SW 1271 (cell line): ENCODE results near the gene SRD5A3.
"Not testable (repeated sequence)": the region's sequence is repeated elsewhere in the genome, so short reads cannot be mapped to it uniquely, and the experiment has no call there.

Source experiments
- DNase-seq, 2 experiments: peaks; one replicate each; lab custom pipeline; 2025; lab: John Stamatoyannopoulos, UW

The SRD5A3 gene

DNA sequence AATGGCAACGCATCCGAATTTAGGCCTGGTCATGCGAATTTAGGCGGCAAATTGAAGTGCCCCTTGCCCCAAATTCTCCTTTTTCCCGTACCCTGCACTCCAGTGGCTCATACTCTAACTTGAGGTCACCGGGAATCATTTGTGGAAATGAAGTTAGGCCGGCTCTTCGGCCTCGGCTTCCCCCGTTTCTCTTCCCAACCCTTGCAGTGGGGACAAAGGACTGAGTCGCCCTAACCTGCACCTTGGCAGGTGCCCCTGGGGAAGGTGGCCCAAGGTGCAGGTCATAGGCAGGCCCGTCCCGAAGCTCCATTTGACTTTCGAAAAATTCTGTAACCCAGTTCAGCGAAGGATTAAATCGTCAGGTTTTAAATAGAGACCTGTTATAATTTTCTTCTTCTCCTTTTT is 811 bp downstream of the SRD5A3 start:
- DNase-seq = no peak

DNA sequence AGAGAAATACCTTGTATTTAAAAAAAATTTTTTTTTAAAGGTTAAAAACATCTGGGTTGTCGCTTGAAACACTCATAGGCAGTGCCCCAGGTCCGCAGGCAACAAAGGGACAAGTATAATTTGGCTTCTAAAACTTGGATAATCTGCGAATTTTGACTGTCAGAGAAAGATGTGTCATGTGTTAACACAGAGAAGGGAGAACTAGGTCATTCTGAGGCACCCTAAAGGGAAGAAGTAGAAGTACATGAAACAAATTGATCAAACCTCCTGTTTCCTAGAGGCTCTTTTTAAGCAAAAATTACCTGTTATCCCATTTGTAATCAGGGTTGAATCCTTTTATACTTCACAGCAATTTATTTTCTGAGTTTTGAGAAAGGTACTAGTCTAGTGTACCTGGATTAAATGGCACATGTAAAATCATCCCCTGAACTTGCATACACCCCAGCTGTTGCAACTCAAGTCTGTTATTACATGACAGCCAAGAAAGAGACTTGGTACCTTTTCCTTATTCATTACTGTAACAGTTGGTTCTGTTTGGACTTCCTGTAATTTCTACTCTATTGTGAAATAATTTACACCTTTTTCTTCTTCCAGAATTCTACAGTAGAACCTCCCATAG is 1.7 kb downstream of the SRD5A3 start:
- no peak for DNase-seq

DNA sequence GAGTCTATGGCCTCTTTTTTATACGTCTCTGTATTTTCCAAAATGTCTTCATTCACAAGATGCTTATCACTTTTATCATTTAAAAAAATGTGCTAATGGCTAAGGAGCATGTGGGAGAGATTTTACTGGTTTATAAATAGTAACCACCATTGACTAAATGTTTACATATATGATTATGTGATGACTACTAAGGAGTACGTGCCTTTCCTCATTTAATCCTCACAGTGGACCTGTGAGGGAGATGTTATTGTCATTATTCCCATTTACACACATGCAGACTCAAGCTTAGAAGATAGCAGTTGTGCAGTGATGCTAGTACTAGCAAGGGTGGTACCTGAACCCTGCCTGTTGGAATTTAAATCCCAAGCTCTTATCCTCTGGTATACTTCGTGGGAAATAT is 2.4 kb downstream of the SRD5A3 start:
- DNase-seq = no peak

DNA sequence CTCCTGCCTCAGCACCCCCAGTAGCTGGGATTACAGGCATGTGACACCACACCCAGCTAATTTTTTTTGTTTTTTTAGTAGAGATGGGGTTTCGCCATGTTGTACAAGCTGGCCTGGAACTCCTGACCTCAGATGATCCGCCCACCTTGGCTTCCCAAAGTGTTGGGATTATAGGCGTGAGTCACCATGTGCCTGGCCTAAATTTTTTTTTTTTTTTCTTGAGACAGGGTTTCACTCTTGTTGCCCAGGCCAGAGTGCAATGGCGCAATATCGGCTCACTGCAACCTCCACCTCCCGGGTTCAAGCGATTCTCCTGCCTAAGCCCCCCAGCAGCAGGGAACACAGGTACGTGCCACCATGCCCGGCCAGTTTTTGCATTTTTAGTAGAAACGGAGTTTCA is 4.8 kb downstream of the SRD5A3 start:
- not testable (repeated sequence) for DNase-seq

DNA sequence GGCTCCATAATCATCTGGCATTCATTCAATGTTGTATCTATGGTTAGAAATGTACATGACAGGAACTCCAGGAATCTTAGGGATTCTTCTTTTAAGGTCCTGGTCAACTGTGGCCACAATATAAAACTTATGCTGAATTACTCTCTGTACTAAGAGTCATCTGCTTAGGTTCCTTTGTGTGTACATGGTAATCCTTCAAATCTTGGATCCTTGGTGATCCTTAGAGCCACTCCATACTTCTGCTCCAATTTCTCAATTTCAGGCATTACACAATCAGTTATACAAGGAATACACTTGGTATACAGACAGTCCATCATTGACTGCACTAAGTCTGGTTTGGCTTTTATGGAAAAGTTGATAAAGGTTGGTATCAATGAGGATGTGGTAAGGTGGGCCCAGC is 5.8 kb downstream of the SRD5A3 start:
- no peak for DNase-seq

- DNase-seq = no peak
These were observed 6.7 kb downstream of the SRD5A3 start for GRCh38 chr4:55352726-55353125.

GRCh38 chr4:55353228-55353747 is 7.2 kb downstream of the SRD5A3 start:
- DNase-seq = not testable (repeated sequence)

- DNase-seq = no peak
These were observed 8.6 kb downstream of the SRD5A3 start for GRCh38 chr4:55354648-55355047.

GRCh38 chr4:55355555-55355954 is 9.5 kb downstream of the SRD5A3 start:
- no peak for DNase-seq

- no peak for DNase-seq
These were observed 11.0 kb downstream of the SRD5A3 start for GRCh38 chr4:55356991-55357461.

DNA sequence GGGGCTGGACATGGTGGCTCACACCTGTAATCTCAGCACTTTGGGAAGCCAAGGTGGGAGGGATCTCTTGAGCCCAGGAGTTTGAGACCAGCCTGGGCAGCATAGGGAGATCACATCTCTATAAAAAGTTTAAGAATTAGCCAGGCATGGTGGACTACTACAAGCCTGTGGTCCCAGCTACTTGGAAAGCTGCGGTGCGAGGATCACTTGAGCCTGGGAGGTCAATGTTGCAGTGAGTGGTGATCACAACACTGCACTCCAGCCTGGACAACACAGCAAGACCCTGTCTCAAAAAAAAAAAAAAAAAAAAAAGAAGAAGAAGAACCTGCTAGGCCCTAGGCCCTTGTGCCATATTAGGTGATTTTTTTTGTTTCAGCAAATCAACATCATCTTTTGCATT is 12.2 kb downstream of the SRD5A3 start:
- DNase-seq = no peak

- DNase-seq = no peak
These were observed 12.6 kb downstream of the SRD5A3 start for GRCh38 chr4:55358668-55359067.

- DNase-seq = no peak
These were observed 13.4 kb downstream of the SRD5A3 start for GRCh38 chr4:55359397-55359916.

- DNase-seq = not testable (repeated sequence)
These were observed 16.9 kb downstream of the SRD5A3 start for GRCh38 chr4:55362938-55363337.

DNA sequence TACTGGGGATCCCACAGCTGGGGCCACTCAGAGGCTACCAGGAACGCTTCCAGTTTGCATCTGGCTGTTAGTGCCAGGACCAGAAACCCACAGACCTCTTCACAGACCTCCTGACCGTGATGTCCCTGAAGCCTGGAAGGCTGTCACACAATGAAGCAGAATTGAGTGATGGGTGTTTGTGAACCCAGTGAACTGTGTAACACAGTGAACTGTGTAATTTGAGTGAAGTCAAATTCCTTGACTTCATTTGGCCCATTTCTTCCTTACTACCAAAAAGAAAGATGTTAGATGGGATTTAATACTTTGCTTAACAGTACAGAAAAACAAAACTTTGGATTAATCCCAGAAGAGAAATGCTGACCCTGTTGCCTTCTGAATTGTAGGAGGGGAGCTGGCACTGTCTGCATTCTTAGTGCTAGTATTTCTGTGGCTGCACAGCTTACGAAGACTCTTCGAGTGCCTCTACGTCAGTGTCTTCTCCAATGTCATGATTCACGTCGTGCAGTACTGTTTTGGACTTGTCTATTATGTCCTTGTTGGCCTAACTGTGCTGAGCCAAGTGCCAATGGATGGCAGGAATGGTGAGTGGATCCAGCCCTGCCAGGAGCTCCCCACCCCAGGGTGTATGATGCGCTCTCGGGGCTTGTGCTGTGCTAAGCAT is 17.8 kb downstream of the SRD5A3 start:
- DNase-seq = no peak

GRCh38 chr4:55364691-55365344 is 18.8 kb downstream of the SRD5A3 start:
- no peak for DNase-seq

- DNase-seq = no peak
These were observed 19.3 kb downstream of the SRD5A3 start for GRCh38 chr4:55365345-55365728.

DNA sequence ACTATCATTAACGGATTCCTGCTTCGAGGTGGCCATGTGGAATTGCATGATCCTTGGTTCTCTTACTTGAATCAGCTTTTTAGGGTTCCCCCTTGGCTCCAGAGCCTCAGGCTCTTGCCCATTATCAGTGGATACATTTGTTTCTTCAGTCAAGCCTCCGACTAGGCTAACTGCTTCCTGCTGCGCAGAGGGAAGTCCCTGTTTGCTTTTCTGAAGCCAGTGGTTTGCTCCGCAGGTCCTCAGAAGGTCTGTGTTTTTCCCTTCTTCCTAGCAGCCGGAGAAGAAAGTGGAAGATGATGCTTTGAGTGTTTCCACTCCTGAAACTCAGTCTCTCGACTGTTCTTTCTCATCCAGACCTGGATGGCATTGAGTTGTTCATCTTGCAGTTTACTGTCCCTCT is 20.6 kb downstream of the SRD5A3 start:
- DNase-seq = no peak

DNA sequence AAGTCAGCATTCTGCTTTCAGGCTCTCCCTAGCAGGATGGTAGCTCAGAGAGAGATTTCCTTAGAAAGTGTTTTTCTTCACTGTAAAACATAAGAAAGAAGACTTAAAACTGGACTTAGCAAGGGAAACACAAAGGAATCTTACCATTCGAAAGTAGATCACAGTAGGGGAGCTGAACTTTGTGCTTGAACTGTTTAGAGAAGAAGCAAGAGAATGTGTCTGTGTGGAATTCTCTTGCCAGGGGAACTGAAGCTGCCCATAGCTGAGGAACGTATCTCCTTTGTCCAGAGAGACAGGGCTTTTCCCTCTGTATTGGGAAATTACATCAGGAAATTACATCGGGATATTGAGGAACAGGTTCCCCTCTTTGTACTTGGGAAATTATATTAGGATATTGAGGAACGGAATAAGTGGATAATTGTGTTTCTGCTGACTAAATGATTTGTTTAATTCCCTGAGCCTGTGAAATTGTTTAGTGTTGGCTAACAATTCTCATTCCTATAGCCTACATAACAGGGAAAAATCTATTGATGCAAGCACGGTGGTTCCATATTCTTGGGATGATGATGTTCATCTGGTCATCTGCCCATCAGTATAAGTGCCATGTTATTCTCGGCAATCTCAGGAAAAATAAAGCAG is 21.2 kb downstream of the SRD5A3 start:
- no peak for DNase-seq

GRCh38 chr4:55369968-55370367 is 23.9 kb downstream of the SRD5A3 start:
- no peak for DNase-seq

DNA sequence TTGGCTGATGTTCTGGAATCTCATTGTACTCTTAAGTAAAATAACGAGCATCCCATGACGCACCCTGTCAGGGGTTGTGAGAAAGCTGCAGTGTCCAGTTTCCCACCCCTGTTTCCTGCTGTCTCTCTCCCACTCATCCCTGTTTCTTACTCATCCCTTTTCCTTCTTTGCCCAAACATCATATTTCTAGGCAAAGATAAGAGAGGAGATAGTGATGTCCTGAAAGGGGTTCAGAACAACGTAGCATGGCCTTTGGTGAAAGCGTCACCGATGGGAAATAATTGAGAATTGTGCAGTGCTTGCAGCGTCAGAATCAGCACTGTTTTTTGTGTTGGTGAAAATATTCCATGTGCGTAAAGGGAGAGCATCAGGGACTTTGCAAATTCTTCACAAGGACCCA is 26.2 kb downstream of the SRD5A3 start:
- no peak for DNase-seq

DNA sequence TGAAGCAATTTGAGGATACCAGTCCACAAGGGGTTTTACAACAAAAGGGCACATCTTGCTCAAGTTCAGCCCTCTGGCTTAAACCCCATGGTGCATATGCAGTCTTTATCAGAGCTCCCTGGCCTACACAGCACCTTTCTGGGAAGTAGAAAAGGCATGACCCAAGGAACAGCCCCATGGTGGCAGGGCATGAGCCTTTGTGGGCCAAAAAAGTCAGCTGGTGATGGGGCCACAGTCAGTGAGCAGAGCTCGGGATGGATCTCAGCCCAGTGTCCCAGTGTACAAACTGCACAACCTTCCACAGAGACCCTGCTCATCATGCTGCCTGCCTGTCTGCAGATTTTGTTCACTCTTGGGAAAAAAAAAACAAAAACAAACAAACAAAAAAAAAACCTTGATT is 27.4 kb downstream of the SRD5A3 start:
- DNase-seq = no peak
